Fibroblast of villous mesenchyme (primary cell): ENCODE results near the gene RNF31. TPM values are rescaled to one million over a fixed set of nuclear protein-coding genes. Genes with fewer than 3 reads are reported as not detected.

Experiments used
- DNase-seq: peaks from one replicate; pipeline ENCODE4 v3.0.0-alpha.2; 2010; ENCODE audit warnings: low read depth
- H3K4me3 ChIP-seq: 2 replicates; pipeline ENCODE4 v1.5.1; 2011; ENCODE audit warnings: low read depth, mild to moderate bottlenecking, low read length
- CTCF ChIP-seq: IDR thresholded peaks from 2 replicates; pipeline ENCODE4 v1.5.1; 2012; ENCODE audit warnings: low read depth, mild to moderate bottlenecking, low read length; ENCODE audit not compliant: insufficient read depth
- total RNA-seq: library from RNA; depleted of rRNA; stranded (reverse); fragments of >200 nt; gene quantifications from 2 replicates; pipeline ENCODE4 v1.2.3, GENCODE V29; 2012

The RNF31 gene
- total RNA-seq, 1 donor, result 38.0 TPM

- DNase-seq, result no peak
- no peak for TF ChIP-seq CTCF
- no peak overlapping the region for H3K4me3 ChIP-seq
Measured at GRCh38 chr14:24160499-24160849, 13.2 kb downstream of the RNF31 start.

- peak within 1 kb of the TSS; percentile 84 for H3K4me3 ChIP-seq
- peak; percentile 95 for DNase-seq
- peak; percentile 88 for TF ChIP-seq CTCF
Measured at GRCh38 chr14:24160850-24161804, 13.8 kb downstream of the RNF31 start, which contains the start of gene IRF9. TSS of gene IRF9 (plus strand) at chr14:24161265. CDS start at chr14:24162145, 880 bp downstream.

GRCh38 chr14:24162093-24162492 lies 14.8 kb downstream of the RNF31 start:
- peak overlapping the region; percentile 84 for H3K4me3 ChIP-seq
- peak; percentile 35 for DNase-seq
- no peak for TF ChIP-seq CTCF

GRCh38 chr14:24164518-24164991 lies 17.3 kb downstream of the RNF31 start:
- H3K4me3 ChIP-seq, result no peak overlapping the region
- no peak for TF ChIP-seq CTCF
- no peak for DNase-seq

- H3K4me3 ChIP-seq, result no peak overlapping the region
- no peak for DNase-seq
- TF ChIP-seq CTCF, result no peak
Measured at GRCh38 chr14:24165785-24166184, 18.5 kb downstream of the RNF31 start.

GRCh38 chr14:24167469-24168114 lies 20.3 kb downstream of the RNF31 start:
- no peak for TF ChIP-seq CTCF
- H3K4me3 ChIP-seq, result no peak overlapping the region
- no peak for DNase-seq
